Thyroid gland (tissue), 4 donors: ENCODE measurements around the gene RRP15.

Experiments used
- POLR2A ChIP-seq, 2 donors: fragments of 450-650 bp; IDR thresholded peaks; one replicate each; pipeline ENCODE4 v1.6.1; 2017; ENCODE audit warnings: antibody characterized with exemption in 2 of 2, mild to moderate bottlenecking in 2 of 2, moderate library complexity in 1 of 2
- TF ChIP-seq, protein P1 (sequence below), 6 experiments: fragments of 200-600 bp in 3 of 6; fragments of 450-650 bp in 3 of 6; sonication (generic) in 3 of 6; IDR thresholded peaks; one replicate each; pipeline ENCODE4 v1.5.1; 2016 to 2019; ENCODE audit warnings: antibody characterized with exemption in 6 of 6, mild to moderate bottlenecking in 2 of 6, inconsistent platforms in 1 of 6, moderate library complexity in 1 of 6

GRCh38 chr1:218284917-218285635 lies at the start of gene RRP15:
- TF ChIP-seq, protein P1, sequence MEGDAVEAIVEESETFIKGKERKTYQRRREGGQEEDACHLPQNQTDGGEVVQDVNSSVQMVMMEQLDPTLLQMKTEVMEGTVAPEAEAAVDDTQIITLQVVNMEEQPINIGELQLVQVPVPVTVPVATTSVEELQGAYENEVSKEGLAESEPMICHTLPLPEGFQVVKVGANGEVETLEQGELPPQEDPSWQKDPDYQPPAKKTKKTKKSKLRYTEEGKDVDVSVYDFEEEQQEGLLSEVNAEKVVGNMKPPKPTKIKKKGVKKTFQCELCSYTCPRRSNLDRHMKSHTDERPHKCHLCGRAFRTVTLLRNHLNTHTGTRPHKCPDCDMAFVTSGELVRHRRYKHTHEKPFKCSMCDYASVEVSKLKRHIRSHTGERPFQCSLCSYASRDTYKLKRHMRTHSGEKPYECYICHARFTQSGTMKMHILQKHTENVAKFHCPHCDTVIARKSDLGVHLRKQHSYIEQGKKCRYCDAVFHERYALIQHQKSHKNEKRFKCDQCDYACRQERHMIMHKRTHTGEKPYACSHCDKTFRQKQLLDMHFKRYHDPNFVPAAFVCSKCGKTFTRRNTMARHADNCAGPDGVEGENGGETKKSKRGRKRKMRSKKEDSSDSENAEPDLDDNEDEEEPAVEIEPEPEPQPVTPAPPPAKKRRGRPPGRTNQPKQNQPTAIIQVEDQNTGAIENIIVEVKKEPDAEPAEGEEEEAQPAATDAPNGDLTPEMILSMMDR (IDR thresholded peaks at IDR 0.05), result peak in 2 of 6 experiments; percentile 7 to 18
- peak in 1 of 2 donors; percentile 63 for TF ChIP-seq POLR2A (IDR thresholded peaks at IDR 0.05)
